ENCODE measurements around the gene C1orf74. TPM values are rescaled to one million over a fixed set of nuclear protein-coding genes. Genes with fewer than 3 reads are reported as not detected.

The C1orf74 gene
- total RNA-seq, 1 donor from 2014 or later = 2.9 TPM

DNA sequence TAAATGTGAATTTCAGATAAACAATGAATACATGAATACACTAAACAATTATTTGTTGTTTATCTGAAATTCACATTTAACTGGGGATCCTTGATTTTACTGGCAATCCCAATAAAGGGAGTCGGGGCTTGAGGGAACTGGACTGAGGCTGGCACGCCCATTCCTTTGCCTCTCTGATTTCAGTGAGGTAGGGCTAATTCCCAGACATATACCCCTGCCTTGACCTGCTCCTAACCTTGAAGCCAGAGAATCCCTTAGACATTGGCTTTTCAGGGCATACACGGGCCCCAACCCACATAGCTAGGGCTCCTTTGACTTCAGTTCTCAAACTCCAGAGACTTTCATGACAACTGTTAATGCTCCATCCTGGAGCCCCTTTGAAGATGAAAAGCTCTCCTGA is 32.6 kb upstream of the C1orf74 start:
- intact Hi-C loops (cut with micrococcal nuclease) = no loop called here
- no peak for DNase-seq (ENCODE audit: low spot score)
- Mint-ChIP-seq H3K4me3 (no peak overlapping the region), H3K36me3 (ENCODE audit: low read depth) (no peaks in the 10 kb centered on the region), H3K4me1 (ENCODE audit: low read depth) (peaks cover 13% of the 10 kb centered on the region), H3K27ac (no peak overlapping the region), H3K9me3 (no peaks in the 10 kb centered on the region), H3K27me3 (ENCODE audit: insufficient read depth) (peaks cover 19% of the 10 kb centered on the region)

DNA sequence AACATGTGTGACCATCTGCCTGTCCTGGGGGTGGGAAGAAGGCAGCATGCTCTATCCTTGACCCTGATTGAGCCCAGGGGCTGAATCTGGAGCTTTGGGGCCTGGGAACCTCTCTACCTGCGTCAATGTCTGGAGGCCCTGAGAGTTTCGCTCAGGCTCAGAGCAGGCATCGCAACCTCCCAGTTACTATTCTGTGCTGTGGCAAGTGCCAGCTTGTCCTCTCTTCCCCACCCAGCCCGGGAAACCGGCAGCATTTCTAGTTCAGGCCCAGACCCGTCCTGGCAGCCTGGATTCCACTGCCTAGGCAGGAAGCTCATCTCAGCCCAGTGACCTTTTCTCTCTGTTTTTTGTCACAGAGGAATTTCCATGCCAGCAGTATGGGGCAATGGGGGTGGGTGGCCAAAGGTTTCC is 31.6 kb upstream of the C1orf74 start:
- intact Hi-C loops (cut with micrococcal nuclease) = no loop called here
- Mint-ChIP-seq H3K27me3 (ENCODE audit: insufficient read depth) (peaks cover 11% of the 10 kb centered on the region), H3K27ac (no peak overlapping the region), H3K4me3 (no peak overlapping the region), H3K4me1 (ENCODE audit: low read depth) (peaks cover 13% of the 10 kb centered on the region), H3K36me3 (ENCODE audit: low read depth) (no peaks in the 10 kb centered on the region), H3K9me3 (no peaks in the 10 kb centered on the region)
- DNase-seq (ENCODE audit: low spot score) = no peak

DNA sequence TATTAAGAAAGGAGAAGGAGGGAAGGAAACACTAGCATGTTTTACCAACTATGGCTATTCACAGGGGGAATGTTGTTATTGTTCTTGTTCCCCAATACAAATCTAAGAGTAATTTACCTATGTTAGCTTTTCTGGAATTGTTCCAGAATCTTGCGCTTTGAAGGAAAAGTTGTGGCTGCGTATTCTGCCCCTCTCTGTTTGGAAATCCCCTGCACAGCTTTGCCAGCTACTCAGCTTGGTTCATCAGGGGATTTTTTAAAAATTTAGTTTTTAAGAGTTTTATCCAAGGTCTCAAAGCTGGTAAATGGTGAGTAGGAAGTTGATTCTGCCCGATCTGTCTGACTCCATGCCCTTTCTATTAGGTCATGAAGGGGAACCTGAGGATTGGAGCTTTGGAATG is 31.1 kb upstream of the C1orf74 start:
- Mint-ChIP-seq H3K27ac (no peak overlapping the region), H3K4me1 (ENCODE audit: low read depth) (peaks cover 13% of the 10 kb centered on the region), H3K36me3 (ENCODE audit: low read depth) (no peaks in the 10 kb centered on the region), H3K27me3 (ENCODE audit: insufficient read depth) (peaks cover 11% of the 10 kb centered on the region), H3K9me3 (no peaks in the 10 kb centered on the region), H3K4me3 (no peak overlapping the region)
- intact Hi-C loops (cut with micrococcal nuclease) = no loop called here
- DNase-seq (ENCODE audit: low spot score) = no peak

DNA sequence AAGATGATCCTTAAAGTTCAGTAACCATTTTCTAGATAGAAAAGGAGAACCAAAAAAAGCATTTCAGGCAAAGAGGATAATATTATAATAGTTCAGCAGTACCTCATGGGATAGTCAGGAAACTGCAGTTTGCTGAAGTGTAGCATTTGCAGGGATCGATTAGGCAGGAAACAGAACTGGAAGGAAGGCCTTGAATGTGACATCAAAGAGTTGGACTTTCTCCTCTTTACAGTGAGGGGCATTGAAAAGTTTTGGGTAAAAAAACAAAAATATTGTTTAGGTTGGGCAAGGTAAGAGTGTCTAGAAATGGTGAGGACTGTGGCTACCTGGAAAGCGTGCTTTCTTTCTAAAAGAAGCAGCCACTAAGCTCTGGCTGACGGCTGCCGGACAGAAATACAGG is 29.5 kb upstream of the C1orf74 start:
- no peak overlapping the region for H3K4me3 Mint-ChIP-seq
- H3K27me3 Mint-ChIP-seq (ENCODE audit: insufficient read depth) = peaks cover 9% of the 10 kb centered on the region
- no peaks in the 10 kb centered on the region for H3K36me3 Mint-ChIP-seq (ENCODE audit: low read depth)
- intact Hi-C loops (cut with micrococcal nuclease) = no loop called here
- no peaks in the 10 kb centered on the region for H3K9me3 Mint-ChIP-seq
- peaks cover 13% of the 10 kb centered on the region for H3K4me1 Mint-ChIP-seq (ENCODE audit: low read depth)
- H3K27ac Mint-ChIP-seq = no peak overlapping the region
- no peak for DNase-seq (ENCODE audit: low spot score)

DNA sequence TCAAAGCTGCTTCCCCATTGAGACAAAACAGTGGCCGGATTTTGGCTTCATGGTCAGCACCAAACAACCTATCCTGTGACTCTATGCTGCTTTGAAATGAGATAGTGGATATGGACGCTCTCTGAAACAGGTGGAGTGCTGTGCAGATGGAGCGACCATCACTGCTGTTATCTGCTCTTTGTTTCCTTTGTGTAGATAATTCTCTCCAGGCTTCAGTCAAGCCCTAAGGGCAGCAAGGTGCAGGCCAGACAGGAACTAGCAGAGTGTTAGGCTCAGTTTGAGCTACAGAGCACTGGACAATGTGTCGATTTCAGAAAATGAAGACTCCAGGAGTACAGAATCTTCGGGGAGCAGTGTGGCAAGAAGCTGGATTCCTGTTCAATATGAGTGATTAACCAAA is 26.4 kb upstream of the C1orf74 start:
- H3K4me3 Mint-ChIP-seq = no peak overlapping the region
- H3K27ac Mint-ChIP-seq = no peak overlapping the region
- intact Hi-C loops (cut with micrococcal nuclease) = no loop called here
- peaks cover 4% of the 10 kb centered on the region for H3K27me3 Mint-ChIP-seq (ENCODE audit: insufficient read depth)
- H3K9me3 Mint-ChIP-seq = no peaks in the 10 kb centered on the region
- no peaks in the 10 kb centered on the region for H3K36me3 Mint-ChIP-seq (ENCODE audit: low read depth)
- DNase-seq (ENCODE audit: low spot score) = no peak
- peaks cover 20% of the 10 kb centered on the region for H3K4me1 Mint-ChIP-seq (ENCODE audit: low read depth)

DNA sequence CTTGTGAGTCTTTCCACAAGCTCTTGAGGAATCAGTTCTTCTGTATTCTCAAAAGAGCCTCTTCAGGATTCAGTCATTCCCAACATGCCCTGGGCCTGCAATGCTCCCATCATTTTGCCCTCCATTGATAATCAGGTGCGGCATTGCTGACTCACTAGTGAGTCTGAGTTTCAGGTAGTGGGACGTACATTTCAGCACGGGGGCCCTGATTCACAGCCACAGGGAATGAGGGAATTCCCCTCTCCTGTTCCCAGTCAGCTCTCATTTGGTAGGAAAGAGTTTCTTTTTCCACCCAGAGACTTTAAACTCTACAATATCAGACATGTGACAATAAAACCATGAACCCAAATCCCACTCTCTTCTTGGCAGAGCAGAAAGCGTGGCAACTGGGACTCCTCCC is 25.3 kb upstream of the C1orf74 start:
- Mint-ChIP-seq H3K9me3 (no peaks in the 10 kb centered on the region), H3K27ac (no peak overlapping the region), H3K36me3 (ENCODE audit: low read depth) (no peaks in the 10 kb centered on the region), H3K4me3 (no peak overlapping the region), H3K4me1 (ENCODE audit: low read depth) (peaks cover 18% of the 10 kb centered on the region), H3K27me3 (ENCODE audit: insufficient read depth) (peaks cover 4% of the 10 kb centered on the region)
- intact Hi-C loops (cut with micrococcal nuclease) = no loop called here
- DNase-seq (ENCODE audit: low spot score) = no peak

DNA sequence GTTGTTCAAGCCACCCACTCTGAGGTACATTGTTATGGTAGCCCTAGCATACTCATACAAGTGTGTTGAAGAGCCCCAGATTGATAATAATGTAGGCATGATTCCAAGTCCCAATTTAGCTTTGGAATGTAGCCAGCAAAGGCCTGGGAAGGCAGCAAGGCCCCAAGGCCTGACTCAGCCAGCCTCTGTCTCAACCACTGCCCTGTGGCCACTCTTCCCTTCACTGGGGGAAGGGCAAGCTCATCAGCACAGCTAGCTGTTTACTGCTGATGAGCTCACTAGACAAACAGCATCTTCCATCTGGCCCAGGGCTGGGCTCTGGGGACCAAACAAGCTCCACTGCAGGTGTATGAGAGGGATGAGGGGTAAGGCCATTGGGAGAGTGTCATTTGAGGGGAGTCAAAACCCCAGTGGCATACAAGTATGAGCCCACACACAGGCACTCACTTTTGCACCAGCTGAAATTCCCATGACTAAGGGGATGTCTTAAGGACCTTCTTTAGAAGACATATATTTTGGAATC is 23.8 kb upstream of the C1orf74 start:
- Mint-ChIP-seq H3K27me3 (ENCODE audit: insufficient read depth) (peaks cover 4% of the 10 kb centered on the region), H3K4me3 (no peak overlapping the region), H3K27ac (no peak overlapping the region), H3K9me3 (no peaks in the 10 kb centered on the region), H3K4me1 (ENCODE audit: low read depth) (peaks cover 18% of the 10 kb centered on the region), H3K36me3 (ENCODE audit: low read depth) (no peaks in the 10 kb centered on the region)
- DNase-seq (ENCODE audit: low spot score) = no peak
- intact Hi-C loops (cut with micrococcal nuclease) = no loop called here

DNA sequence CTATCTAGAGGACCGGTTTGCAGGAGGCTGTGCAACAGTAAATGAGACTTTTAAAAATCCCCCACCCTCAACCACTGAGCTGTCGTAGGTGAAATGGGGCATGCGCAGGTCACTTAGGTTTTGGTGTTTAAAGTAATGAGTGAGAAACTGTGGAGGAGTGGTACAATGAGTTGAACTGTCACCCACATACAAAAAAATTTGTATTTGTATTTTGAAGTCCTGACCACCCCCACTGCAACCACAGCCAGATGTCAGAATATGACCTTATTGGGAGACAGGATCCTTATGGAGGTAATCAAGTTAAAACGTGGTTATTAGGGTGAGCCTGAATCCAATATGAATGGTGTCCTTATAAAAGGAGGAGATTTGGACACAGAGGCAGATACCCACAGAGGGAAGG is 23.1 kb upstream of the C1orf74 start:
- no peaks in the 10 kb centered on the region for H3K9me3 Mint-ChIP-seq
- no peaks in the 10 kb centered on the region for H3K36me3 Mint-ChIP-seq (ENCODE audit: low read depth)
- DNase-seq (ENCODE audit: low spot score) = no peak
- H3K4me1 Mint-ChIP-seq (ENCODE audit: low read depth) = peaks cover 18% of the 10 kb centered on the region
- H3K27ac Mint-ChIP-seq = no peak overlapping the region
- intact Hi-C loops (cut with micrococcal nuclease) = no loop called here
- peaks cover 4% of the 10 kb centered on the region for H3K27me3 Mint-ChIP-seq (ENCODE audit: insufficient read depth)
- no peak overlapping the region for H3K4me3 Mint-ChIP-seq

DNA sequence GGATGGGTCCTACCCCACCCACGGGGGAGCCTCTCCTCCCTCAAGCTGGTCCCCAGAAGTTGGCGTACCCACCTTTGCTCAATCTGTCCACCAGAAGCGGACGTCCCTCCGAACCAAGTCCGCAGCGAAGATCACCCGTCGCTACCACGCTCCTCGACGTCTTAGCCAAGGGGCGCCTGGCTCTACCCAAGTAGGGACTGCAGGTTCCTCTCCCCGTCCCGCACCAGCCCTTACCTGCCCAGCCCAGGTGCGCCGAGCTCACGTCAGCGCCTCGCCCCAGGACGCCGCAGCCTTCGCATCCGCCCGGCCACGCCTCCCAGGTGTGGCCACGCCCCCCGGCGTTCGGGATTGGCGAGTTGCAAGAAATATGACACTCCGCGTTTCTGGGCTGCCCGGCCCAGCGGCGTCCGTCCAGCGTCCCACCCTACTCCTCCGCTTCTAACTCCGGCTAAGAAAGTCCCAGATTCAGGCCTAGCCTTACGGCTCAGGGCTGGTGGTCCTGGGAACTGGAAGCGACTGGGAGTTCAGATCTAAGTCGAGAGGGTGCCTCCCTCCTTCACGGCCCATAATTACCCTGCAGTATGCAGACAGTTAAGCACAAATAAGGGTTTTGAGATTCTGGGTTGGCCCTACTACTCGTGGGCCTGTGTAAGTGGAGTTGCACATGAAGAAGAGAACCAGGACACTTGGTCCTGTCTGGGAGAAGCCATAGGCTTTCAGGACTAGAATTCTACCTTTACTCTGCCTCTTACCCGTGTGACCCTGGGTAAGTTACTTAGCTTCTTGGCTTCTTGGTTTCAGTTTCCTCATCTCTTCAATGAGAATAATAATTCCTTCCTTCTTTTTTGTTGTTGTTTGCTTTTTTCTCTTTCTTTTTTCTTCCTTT is 21.8 kb upstream of the C1orf74 start, which contains the start of gene IRF6:
Gene IRF6 (minus strand): TSS at position 268 of the 886 bp plus-strand sequence. CDS start 4,729 bp downstream, outside the sequence.
- Mint-ChIP-seq H3K36me3 (ENCODE audit: low read depth) (no peaks in the 10 kb centered on the region), H3K27ac (no peak within 1 kb of the TSS), H3K4me1 (ENCODE audit: low read depth) (peaks cover 18% of the 10 kb centered on the region), H3K9me3 (no peaks in the 10 kb centered on the region), H3K4me3 (peak within 1 kb of the TSS; percentile 27), H3K27me3 (ENCODE audit: insufficient read depth) (peaks cover 10% of the 10 kb centered on the region)
- intact Hi-C loops (cut with micrococcal nuclease) = no loop called here
- DNase-seq (ENCODE audit: low spot score) = no peak

DNA sequence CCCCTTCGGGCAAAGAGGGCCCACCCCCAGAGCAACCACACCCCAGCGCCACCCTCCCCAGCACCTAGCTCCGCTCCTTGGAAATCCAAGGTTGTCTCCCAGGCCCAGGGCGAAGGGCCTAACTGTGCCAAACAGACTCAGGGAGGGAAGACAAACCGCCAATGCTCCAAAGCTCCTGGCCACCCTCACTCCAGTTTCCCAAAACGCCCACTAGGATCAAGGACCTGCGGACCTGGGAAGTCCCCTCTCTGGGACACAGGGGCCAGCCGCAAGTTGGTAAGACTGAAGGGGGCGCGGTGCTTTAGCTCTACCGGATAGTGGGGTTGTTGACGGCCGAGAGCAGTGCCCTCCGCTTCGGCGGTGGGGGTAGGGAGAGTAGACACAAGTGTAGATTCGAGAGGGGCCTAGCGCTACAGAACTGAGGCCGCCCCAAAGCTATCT is 21.0 kb upstream of the C1orf74 start:
- Mint-ChIP-seq H3K4me1 (ENCODE audit: low read depth) (peaks cover 18% of the 10 kb centered on the region), H3K27me3 (ENCODE audit: insufficient read depth) (peaks cover 7% of the 10 kb centered on the region), H3K4me3 (no peak overlapping the region), H3K27ac (no peak overlapping the region), H3K36me3 (ENCODE audit: low read depth) (no peaks in the 10 kb centered on the region), H3K9me3 (no peaks in the 10 kb centered on the region)
- no peak for DNase-seq (ENCODE audit: low spot score)
- intact Hi-C loops (cut with micrococcal nuclease) = no loop called here

DNA sequence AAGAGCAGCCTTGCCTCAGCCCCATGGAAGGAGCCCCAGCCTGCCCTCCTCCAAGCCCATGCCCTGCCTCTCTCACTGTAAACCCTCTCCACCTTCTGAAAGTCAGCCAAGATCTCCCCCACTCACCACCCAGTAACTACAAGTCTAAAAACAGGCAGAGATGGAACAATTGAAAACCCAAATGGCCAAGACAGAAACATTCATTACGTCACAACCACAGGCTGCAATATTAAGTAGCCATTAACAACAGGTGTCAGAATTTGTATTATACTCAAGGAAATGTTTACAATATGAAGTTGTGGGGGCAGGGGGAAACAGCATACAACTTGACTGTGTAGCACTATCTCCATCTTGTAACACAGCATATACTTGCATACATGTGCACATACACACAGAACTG is 19.2 kb upstream of the C1orf74 start:
- H3K27ac Mint-ChIP-seq = no peak overlapping the region
- intact Hi-C loops (cut with micrococcal nuclease) = no loop called here
- DNase-seq (ENCODE audit: low spot score) = no peak
- H3K27me3 Mint-ChIP-seq (ENCODE audit: insufficient read depth) = peaks cover 7% of the 10 kb centered on the region
- no peak overlapping the region for H3K4me3 Mint-ChIP-seq
- H3K4me1 Mint-ChIP-seq (ENCODE audit: low read depth) = peaks cover 18% of the 10 kb centered on the region
- no peaks in the 10 kb centered on the region for H3K36me3 Mint-ChIP-seq (ENCODE audit: low read depth)
- no peaks in the 10 kb centered on the region for H3K9me3 Mint-ChIP-seq

DNA sequence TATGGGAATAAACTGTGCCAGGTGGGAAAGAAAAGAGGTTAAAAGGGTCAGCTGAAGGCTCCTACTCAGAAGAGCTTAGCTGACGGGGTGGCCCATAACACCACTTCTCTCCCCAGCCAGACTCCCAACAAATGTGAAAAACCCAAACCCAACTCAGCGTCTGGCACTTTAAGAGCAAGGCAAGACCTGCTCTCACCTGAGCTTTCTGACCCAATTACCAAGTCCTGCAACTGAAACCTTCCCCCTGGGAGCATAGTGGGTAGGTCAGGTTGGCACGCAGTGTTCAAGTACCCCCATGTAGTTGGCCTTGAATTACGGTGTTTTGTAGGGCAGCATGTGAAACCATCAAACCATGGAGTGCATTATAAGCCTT is 18.4 kb upstream of the C1orf74 start:
- Mint-ChIP-seq H3K27ac (no peak overlapping the region), H3K4me1 (ENCODE audit: low read depth) (peaks cover 18% of the 10 kb centered on the region), H3K9me3 (no peaks in the 10 kb centered on the region), H3K36me3 (ENCODE audit: low read depth) (no peaks in the 10 kb centered on the region), H3K4me3 (no peak overlapping the region), H3K27me3 (ENCODE audit: insufficient read depth) (peaks cover 10% of the 10 kb centered on the region)
- DNase-seq (ENCODE audit: low spot score) = no peak
- intact Hi-C loops (cut with micrococcal nuclease) = no loop called here

DNA sequence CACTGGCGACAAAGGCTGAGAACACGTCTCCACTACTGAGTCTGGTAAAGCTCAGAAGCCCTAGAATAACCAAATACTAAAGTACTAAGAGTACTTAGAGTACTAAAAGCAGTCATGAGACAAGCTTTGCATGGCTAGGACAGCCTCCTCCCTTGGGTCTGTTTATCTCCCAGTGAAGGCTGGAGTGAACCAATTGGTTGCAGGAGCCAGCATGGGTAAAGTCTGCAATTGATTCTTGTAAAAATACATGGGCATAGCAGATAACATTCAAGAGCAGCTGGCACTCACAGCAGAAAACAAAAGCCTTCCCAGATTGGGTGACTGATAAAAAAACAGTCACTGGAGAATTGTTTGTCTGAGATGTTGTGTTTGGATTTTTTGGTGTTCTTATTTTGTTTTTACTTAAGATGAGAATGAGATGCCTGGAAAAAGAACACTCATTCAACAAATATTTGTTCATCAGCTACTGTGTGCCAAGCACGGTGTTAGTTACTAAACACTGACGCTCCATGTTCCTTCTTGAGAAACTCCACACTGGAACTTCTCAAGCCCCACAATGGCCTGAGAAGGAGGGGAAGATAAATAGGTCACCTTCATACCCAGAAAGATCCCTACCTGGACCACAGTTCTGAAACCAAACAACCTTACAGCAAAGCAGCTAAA is 17.9 kb upstream of the C1orf74 start:
- H3K27ac Mint-ChIP-seq = no peak overlapping the region
- H3K27me3 Mint-ChIP-seq (ENCODE audit: insufficient read depth) = peaks cover 10% of the 10 kb centered on the region
- H3K4me1 Mint-ChIP-seq (ENCODE audit: low read depth) = peaks cover 12% of the 10 kb centered on the region
- DNase-seq (ENCODE audit: low spot score) = no peak
- no peaks in the 10 kb centered on the region for H3K9me3 Mint-ChIP-seq
- no peak overlapping the region for H3K4me3 Mint-ChIP-seq
- no peaks in the 10 kb centered on the region for H3K36me3 Mint-ChIP-seq (ENCODE audit: low read depth)
- intact Hi-C loops (cut with micrococcal nuclease) = no loop called here
